WI38 (cell line): Measurements from ENCODE around the gene NRK.
"Not testable (repeated sequence)": the region's sequence is repeated elsewhere in the genome, so short reads cannot be mapped to it uniquely, and the experiment has no call there.

Experiments used
- H3K4me3 ChIP-seq: 2 replicates; pipeline ENCODE4 v1.5.1; 2011; ENCODE audit warnings: low read depth, mild to moderate bottlenecking, control low read depth, low read length
- TF ChIP-seq, protein P1 (sequence below): IDR thresholded peaks from 2 replicates; pipeline ENCODE4 v1.5.1; 2012; ENCODE audit warnings: low read depth, mild to moderate bottlenecking, control low read depth, low read length

NRK gene

GRCh38 chrX:105820247-105820646 is 2.1 kb upstream of the NRK start:
- TF ChIP-seq, protein P1, sequence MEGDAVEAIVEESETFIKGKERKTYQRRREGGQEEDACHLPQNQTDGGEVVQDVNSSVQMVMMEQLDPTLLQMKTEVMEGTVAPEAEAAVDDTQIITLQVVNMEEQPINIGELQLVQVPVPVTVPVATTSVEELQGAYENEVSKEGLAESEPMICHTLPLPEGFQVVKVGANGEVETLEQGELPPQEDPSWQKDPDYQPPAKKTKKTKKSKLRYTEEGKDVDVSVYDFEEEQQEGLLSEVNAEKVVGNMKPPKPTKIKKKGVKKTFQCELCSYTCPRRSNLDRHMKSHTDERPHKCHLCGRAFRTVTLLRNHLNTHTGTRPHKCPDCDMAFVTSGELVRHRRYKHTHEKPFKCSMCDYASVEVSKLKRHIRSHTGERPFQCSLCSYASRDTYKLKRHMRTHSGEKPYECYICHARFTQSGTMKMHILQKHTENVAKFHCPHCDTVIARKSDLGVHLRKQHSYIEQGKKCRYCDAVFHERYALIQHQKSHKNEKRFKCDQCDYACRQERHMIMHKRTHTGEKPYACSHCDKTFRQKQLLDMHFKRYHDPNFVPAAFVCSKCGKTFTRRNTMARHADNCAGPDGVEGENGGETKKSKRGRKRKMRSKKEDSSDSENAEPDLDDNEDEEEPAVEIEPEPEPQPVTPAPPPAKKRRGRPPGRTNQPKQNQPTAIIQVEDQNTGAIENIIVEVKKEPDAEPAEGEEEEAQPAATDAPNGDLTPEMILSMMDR = no peak
- H3K4me3 ChIP-seq = no peak overlapping the region

DNA sequence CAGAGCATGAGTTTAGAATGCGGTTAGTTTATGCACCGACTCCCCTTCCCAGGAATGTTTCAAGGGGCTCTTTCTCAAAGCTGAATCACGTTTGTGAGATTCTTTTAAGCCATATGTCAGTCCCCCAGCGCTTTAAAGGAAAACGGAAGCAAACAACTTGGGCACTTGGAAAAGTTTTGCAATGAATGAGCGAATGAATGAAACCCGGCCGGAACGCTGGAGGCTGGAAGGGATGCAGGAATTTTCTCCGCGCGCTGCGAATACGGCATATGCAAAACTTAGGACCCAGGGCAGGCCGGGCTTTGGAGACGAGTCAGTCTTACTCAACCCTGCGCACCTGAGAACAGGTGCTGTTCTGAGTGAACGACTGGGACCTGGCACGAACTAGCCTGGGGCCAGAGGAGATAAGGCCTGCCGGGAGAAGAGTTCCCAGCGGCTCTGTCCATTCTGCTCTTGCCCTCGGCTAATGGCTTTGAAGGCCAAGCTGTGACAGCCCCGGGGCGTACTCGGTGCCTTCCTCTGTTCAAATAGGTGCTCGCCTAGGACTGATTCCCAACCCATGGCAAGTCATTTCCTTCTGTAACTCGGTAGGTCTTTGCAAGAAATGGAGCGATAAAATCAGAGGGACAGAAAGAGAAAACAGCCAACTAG is 743 bp upstream of the NRK start:
- no peak overlapping the region for H3K4me3 ChIP-seq
- TF ChIP-seq, protein P1 = no peak

- TF ChIP-seq, protein P1 = no peak
- H3K4me3 ChIP-seq = no peak overlapping the region
Measured at GRCh38 chrX:105823092-105823455, 735 bp downstream of the NRK start.

DNA sequence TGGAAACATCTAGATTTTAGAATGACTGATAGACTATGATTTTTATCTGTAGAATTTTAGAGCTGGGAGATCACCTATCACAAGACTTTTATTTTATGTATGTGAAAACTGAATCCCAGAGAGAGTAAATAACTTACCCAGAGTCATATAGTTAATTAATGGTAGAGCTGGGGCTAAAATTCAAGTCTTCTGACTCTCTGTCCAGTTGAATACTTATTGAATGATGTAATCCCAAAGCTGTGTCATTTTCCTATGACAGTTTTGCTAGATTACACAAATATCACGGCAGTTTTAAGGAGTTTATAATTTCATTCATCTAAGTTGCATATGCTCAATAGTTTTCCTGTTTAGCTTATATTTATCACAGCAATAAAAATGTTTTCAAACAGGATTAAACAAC is 6.7 kb downstream of the NRK start:
- no peak overlapping the region for H3K4me3 ChIP-seq
- TF ChIP-seq, protein P1 = no peak

DNA sequence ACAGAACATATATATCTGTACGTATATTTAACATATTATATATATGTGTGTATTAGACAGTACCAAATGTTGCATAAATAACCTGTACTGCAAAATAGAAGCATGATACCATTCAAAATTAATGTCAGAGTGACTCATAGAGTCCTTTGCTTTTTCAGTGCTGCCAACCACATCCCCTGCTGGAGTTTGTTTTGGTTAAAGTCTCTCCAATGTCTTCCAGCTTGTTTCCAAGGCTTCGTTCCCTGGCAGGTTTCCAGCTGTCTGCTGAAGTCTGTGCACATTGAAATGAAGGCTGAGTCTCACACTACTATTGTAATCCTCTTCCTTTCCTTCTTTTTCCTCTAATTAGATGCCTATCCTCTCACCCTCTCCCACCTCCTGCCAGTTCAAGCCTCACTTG is 14.9 kb downstream of the NRK start:
- no peak overlapping the region for H3K4me3 ChIP-seq
- TF ChIP-seq, protein P1 = no peak

GRCh38 chrX:105845631-105846030 is 23.3 kb downstream of the NRK start:
- no peak overlapping the region for H3K4me3 ChIP-seq
- TF ChIP-seq, protein P1 = no peak

DNA sequence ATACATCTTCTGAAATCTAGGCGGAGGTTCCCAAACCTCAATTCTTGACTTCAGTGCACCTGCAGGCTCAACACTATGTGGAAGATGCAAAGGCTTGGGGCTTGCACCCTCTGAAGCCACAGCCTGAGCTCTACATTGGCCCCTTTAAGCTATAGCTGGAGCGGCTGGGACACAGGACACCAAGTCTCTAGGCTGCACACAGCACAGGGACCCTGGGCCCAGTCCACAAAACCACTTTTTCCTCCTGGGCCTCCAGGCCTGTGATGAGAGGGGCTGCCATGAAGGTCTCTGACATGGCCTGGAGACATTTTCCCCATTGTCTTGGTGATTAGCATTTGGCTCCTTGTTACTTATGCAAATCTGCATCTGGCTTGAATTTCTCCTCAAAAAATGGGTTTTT is 27.8 kb downstream of the NRK start:
- not testable (repeated sequence) for H3K4me3 ChIP-seq

GRCh38 chrX:105865709-105866108 is 43.4 kb downstream of the NRK start:
- H3K4me3 ChIP-seq = no peak overlapping the region
- TF ChIP-seq, protein P1 = no peak
